Stimulated activated CD8-positive, alpha-beta memory T cell treated with anti-CD3 and anti-CD28 coated beads, Interleukin-12 subunit alpha, Interleukin-12 subunit beta, amount 100 ng/mL, for 4 hours (primary cell): ENCODE measurements around the gene CACTIN.
"Not testable (repeated sequence)": the region's sequence is repeated elsewhere in the genome, so short reads cannot be mapped to it uniquely, and the experiment has no call there.

Experiments
- DNase-seq: peaks from one replicate; pipeline ENCODE4 v3.0.0-alpha.2; 2020; ENCODE audit warnings: low read depth

The CACTIN gene

GRCh38 chr19:3626473-3627350, at the start of gene CACTIN:
Gene CACTIN (minus strand): TSS chr19:3626790. CDS start chr19:3626762, 28 bp downstream.
- peak; percentile 96 for DNase-seq

- no peak for DNase-seq
These were observed 48.4 kb upstream of the CACTIN start for GRCh38 chr19:3674784-3675543.

GRCh38 chr19:3673506-3674439, 47.2 kb upstream of the CACTIN start:
- no peak for DNase-seq

GRCh38 chr19:3672993-3673392, 46.4 kb upstream of the CACTIN start:
- DNase-seq: no peak

- no peak for DNase-seq
These were observed 46.0 kb upstream of the CACTIN start for GRCh38 chr19:3672575-3672948.

GRCh38 chr19:3671680-3672574, 45.3 kb upstream of the CACTIN start:
- DNase-seq: no peak

- DNase-seq: peak; percentile 35
These were observed 44.4 kb upstream of the CACTIN start for GRCh38 chr19:3670796-3671679.

- no peak for DNase-seq
These were observed 43.6 kb upstream of the CACTIN start for GRCh38 chr19:3669947-3670795.

GRCh38 chr19:3669082-3669946, 42.7 kb upstream of the CACTIN start:
- no peak for DNase-seq

GRCh38 chr19:3668331-3669081, 41.9 kb upstream of the CACTIN start:
- DNase-seq: no peak

GRCh38 chr19:3667766-3668165, 41.2 kb upstream of the CACTIN start:
- no peak for DNase-seq

GRCh38 chr19:3667037-3667638, 40.5 kb upstream of the CACTIN start:
- no peak for DNase-seq

- not testable (repeated sequence) for DNase-seq
These were observed 39.9 kb upstream of the CACTIN start for GRCh38 chr19:3666545-3666856.

- DNase-seq: peak; percentile 51
These were observed 39.3 kb upstream of the CACTIN start for GRCh38 chr19:3665681-3666544.

- DNase-seq: no peak
These were observed 38.5 kb upstream of the CACTIN start for GRCh38 chr19:3664879-3665642.
